ENCODE results near the gene TEDC2.

DNA sequence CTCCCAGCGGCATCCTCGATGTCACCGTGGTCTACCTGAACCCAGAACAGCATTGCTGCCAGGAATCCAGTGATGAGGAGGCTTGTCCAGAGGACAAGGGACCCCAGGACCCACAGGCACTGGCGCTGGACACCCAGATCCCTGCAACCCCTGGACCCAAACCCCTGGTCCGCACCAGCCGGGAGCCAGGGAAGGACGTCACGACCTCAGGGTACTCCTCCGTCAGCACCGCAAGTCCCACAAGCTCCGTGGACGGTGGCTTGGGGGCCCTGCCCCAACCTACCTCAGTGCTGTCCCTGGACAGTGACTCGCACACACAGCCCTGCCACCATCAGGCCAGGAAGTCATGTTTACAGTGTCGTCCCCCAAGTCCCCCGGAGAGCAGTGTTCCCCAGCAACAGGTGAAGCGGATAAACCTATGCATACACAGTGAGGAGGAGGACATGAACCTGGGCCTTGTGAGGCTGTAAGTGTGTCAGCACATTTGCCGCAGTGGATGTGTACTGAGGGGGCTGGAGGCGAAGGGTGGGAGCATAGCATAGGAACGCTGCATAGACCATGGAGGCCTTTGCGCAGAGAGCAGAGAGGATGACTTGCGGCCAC is 3.3 kb upstream of the TEDC2 start:
- TF ChIP-seq, protein P1, sequence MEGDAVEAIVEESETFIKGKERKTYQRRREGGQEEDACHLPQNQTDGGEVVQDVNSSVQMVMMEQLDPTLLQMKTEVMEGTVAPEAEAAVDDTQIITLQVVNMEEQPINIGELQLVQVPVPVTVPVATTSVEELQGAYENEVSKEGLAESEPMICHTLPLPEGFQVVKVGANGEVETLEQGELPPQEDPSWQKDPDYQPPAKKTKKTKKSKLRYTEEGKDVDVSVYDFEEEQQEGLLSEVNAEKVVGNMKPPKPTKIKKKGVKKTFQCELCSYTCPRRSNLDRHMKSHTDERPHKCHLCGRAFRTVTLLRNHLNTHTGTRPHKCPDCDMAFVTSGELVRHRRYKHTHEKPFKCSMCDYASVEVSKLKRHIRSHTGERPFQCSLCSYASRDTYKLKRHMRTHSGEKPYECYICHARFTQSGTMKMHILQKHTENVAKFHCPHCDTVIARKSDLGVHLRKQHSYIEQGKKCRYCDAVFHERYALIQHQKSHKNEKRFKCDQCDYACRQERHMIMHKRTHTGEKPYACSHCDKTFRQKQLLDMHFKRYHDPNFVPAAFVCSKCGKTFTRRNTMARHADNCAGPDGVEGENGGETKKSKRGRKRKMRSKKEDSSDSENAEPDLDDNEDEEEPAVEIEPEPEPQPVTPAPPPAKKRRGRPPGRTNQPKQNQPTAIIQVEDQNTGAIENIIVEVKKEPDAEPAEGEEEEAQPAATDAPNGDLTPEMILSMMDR (conservative IDR thresholded peaks at IDR 0.05; ENCODE audit: low read depth, low read length): no peak
- TF ChIP-seq EZH2 (IDR thresholded peaks at IDR 0.05; ENCODE audit: borderline replicate concordance, low read depth, low read length, poor library complexity, severe bottlenecking): no peak
